Fibroblast of mammary gland (primary cell): ENCODE data around the gene AUTS2.

Experiments used
- DNase-seq: peaks from one replicate; pipeline ENCODE4 v3.0.0-alpha.2; 2010; ENCODE audit warnings: low read depth
- H3K4me3 ChIP-seq: 2 replicates; pipeline ENCODE4 v1.5.1; 2011; ENCODE audit warnings: low read depth, mild to moderate bottlenecking, low read length, moderate library complexity; ENCODE audit not compliant: control insufficient read depth
- CTCF ChIP-seq: conservative IDR thresholded peaks from 2 replicates; pipeline ENCODE4 v1.5.1; 2011; ENCODE audit warnings: low read depth, low read length, inconsistent platforms; ENCODE audit not compliant: control insufficient read depth, insufficient read depth

AUTS2 gene

GRCh38 chr7:70495033-70495376 is 896.7 kb downstream of the AUTS2 start:
- no peak for DNase-seq
- no peak overlapping the region for H3K4me3 ChIP-seq
- TF ChIP-seq CTCF = no peak

GRCh38 chr7:70497793-70498192 is 899.5 kb downstream of the AUTS2 start:
- DNase-seq = no peak
- no peak overlapping the region for H3K4me3 ChIP-seq
- TF ChIP-seq CTCF = no peak

GRCh38 chr7:70498232-70498992 is 900.1 kb downstream of the AUTS2 start:
- no peak overlapping the region for H3K4me3 ChIP-seq
- no peak for TF ChIP-seq CTCF
- no peak for DNase-seq

GRCh38 chr7:70500261-70500660 is 902.0 kb downstream of the AUTS2 start:
- no peak overlapping the region for H3K4me3 ChIP-seq
- DNase-seq = no peak
- no peak for TF ChIP-seq CTCF

GRCh38 chr7:70502117-70502863 is 904.0 kb downstream of the AUTS2 start:
- DNase-seq = no peak
- TF ChIP-seq CTCF = no peak
- H3K4me3 ChIP-seq = no peak overlapping the region

- no peak for TF ChIP-seq CTCF
- DNase-seq = no peak
- H3K4me3 ChIP-seq = no peak overlapping the region
These were observed 906.0 kb downstream of the AUTS2 start for GRCh38 chr7:70504254-70504653.
